GM12878 (cell line): ENCODE results near the gene WIPF2. TPM values are rescaled to one million over a fixed set of nuclear protein-coding genes. Genes with fewer than 3 reads are reported as not detected.

Experiments used
- BACH1 ChIP-seq: fragments of 450-650 bp; IDR thresholded peaks from 2 replicates; pipeline ENCODE4 v1.6.1; 2017; ENCODE audit warnings: mild to moderate bottlenecking, borderline replicate concordance
- CBX5 ChIP-seq: sonication (generic); IDR thresholded peaks from 2 replicates; pipeline ENCODE4 v1.6.1; 2016; ENCODE audit warnings: low read depth, moderate library complexity, mild to moderate bottlenecking, inconsistent platforms
- GATAD2B ChIP-seq: fragments of 450-650 bp; conservative IDR thresholded peaks from 2 replicates; pipeline ENCODE4 v1.6.1; 2017; ENCODE audit warnings: low read depth, mild to moderate bottlenecking, moderate library complexity
- MYB ChIP-seq: fragments of 150-350 bp; IDR thresholded peaks from 2 replicates; pipeline ENCODE4 v1.6.1; 2014; ENCODE audit warnings: mild to moderate bottlenecking, low read depth, low read length, borderline replicate concordance
- PAX5 ChIP-seq: IDR thresholded peaks from 2 replicates; pipeline ENCODE4 v1.6.1; 2011; ENCODE audit warnings: low read depth, low read length, borderline replicate concordance
- POLR2AphosphoS2 ChIP-seq: IDR thresholded peaks from 2 replicates; pipeline ENCODE4 v1.6.1; 2011; ENCODE audit warnings: low read depth, mild to moderate bottlenecking, low read length, improper control_type of control experiment, moderate library complexity
- POLR2AphosphoS5 ChIP-seq: IDR thresholded peaks from 2 replicates; pipeline ENCODE4 v1.6.1; 2011; ENCODE audit warnings: mild to moderate bottlenecking, low read length, inconsistent platforms
- SRF ChIP-seq, 2 experiments: IDR thresholded peaks; 2 replicates each; pipeline ENCODE4 v1.6.1; 2011; ENCODE audit warnings: low read depth in 2 of 2, low read length in 2 of 2, mild to moderate bottlenecking in 1 of 2, moderate library complexity in 1 of 2
- YY1 ChIP-seq: IDR thresholded peaks from 2 replicates; pipeline ENCODE4 v1.6.1; 2011; ENCODE audit warnings: low read depth, mild to moderate bottlenecking, low read length
- ZZZ3 ChIP-seq: IDR thresholded peaks from 2 replicates; pipeline ENCODE4 v1.6.1; 2011; ENCODE audit warnings: low read depth; ENCODE audit not compliant: control insufficient read depth, insufficient read length
- polyA plus RNA-seq, 11 experiments: library from polyadenylated mRNA; depleted of rRNA in 4 of 11; unstranded in 6 of 11; stranded (reverse) in 5 of 11; fragments of >200 nt; fragmentation: Nextera tagmentation in 4 of 11; fragmentation: Illumina TruSeq in 1 of 11; extraction: Ambion mirVana in 4 of 11; extraction: Trizol in 1 of 11; gene quantifications; 1 replicate in 1 of 11; 2 replicates in 10 of 11; pipeline versions ENCODE4 v1.2.1 to v1.2.3, GENCODE V29; 2011 to 2016; ENCODE audit warnings: inconsistent platforms in 2 of 11, missing spikeins in 2 of 11, low read depth in 1 of 11
- total RNA-seq, 4 experiments: library from RNA; depleted of rRNA in 3 of 4; stranded (reverse); fragments of >200 nt in 3 of 4; fragmentation: Illumina TruSeq in 1 of 4; extraction: Trizol in 1 of 4; gene quantifications; 2 replicates each; pipeline versions ENCODE4 v1.2.1 to v1.2.3, GENCODE V29; 2013 to 2021
- TF ChIP-seq, protein P1 (sequence below): fragments of 450-650 bp; IDR thresholded peaks from 2 replicates; pipeline ENCODE4 v1.6.1; 2018; ENCODE audit warnings: borderline replicate concordance, mild to moderate bottlenecking; ENCODE audit not compliant: partially characterized antibody
- TF ChIP-seq, protein P2 (sequence below): IDR thresholded peaks from 2 replicates; pipeline ENCODE4 v1.6.1; 2012; ENCODE audit warnings: low read depth, low read length, improper control_type of control experiment
- TF ChIP-seq, protein P3 (sequence below): IDR thresholded peaks from 2 replicates; pipeline ENCODE4 v1.6.1; 2011; ENCODE audit warnings: low read depth, mild to moderate bottlenecking, low read length, moderate library complexity, borderline replicate concordance; ENCODE audit errors: extremely low read depth
- TF ChIP-seq, protein P4 (sequence below): fragments of 450-650 bp; IDR thresholded peaks from 2 replicates; pipeline ENCODE4 v1.6.1; 2017; ENCODE audit warnings: mild to moderate bottlenecking, low read depth, inconsistent platforms; ENCODE audit not compliant: poor library complexity, severe bottlenecking
- TF ChIP-seq, protein P5 (sequence below): fragments of 450-650 bp; IDR thresholded peaks from 2 replicates; pipeline ENCODE4 v1.6.1; 2014; ENCODE audit warnings: mild to moderate bottlenecking
- TF ChIP-seq, protein P6 (sequence below): fragments of 150-350 bp; IDR thresholded peaks from 2 replicates; pipeline ENCODE4 v1.6.1; 2016; ENCODE audit warnings: low read depth, low read length

Gene WIPF2
- total and polyA plus RNA-seq, 10 of the 15 experiments (the other 5 are each of a cell fraction or from before 2014, with no cell fraction given): 4.2 to 20.8 (median 7.1) TPM

DNA sequence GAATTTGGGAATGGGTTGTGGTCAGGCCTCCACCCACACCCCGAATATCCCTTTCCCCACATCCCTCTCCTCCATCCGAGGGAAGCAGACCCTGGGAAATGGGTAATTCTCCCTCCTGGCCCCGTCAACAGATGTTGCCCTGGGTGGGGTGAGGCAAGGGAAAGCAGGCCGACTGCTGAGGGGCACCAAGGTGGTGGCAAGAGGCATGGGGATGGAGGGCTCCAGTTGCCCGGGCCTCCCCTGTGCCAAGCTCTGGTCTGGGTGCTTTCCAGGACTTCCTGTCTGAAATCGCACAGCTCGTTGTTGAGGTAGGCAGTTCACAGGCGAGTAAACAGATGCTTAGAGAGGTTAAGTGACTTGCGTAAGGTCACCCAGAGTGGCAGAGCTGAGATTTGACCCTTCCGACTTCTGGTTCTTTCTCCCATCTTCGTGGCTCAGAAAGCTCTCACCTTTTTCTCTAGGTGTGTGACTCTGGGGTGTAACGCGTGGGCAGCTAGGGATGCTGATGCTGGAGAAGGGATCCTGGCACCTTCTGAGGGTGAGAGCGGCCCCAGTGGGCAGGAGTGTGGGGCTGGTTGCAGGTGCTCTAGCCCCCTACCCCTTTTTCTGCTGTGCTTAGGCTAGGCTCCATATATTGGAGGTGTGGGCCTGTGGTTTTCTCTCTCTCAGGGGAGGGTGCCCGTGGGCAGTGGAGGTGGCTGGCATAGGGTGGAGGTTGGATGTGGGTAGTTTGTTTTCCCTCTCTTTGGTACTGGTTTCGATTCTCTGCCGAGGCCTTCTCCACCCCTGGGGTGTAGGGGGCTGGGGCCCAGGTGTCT lies 107.1 kb downstream of the WIPF2 start (continued):
- TF ChIP-seq, protein P1, sequence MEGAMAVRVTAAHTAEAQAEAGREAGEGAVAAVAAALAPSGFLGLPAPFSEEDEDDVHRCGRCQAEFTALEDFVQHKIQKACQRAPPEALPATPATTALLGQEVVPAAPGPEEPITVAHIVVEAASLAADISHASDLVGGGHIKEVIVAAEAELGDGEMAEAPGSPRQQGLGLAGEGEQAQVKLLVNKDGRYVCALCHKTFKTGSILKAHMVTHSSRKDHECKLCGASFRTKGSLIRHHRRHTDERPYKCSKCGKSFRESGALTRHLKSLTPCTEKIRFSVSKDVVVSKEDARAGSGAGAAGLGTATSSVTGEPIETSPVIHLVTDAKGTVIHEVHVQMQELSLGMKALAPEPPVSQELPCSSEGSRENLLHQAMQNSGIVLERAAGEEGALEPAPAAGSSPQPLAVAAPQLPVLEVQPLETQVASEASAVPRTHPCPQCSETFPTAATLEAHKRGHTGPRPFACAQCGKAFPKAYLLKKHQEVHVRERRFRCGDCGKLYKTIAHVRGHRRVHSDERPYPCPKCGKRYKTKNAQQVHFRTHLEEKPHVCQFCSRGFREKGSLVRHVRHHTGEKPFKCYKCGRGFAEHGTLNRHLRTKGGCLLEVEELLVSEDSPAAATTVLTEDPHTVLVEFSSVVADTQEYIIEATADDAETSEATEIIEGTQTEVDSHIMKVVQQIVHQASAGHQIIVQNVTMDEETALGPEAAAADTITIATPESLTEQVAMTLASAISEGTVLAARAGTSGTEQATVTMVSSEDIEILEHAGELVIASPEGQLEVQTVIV: no peak
- TF ChIP-seq CBX5 (no peak), GATAD2B (0 out of 2 replicates have a peak, but pooled peaks have one; percentile 41), ZZZ3 (no peak), YY1 (no peak), POLR2AphosphoS2 (no peak), POLR2AphosphoS5 (peak; percentile 37; the same call in 1 of the 2 replicates), BACH1 (no peak), MYB (no peak), PAX5 (peak; percentile 45; the same call in 1 of the 2 replicates), SRF (IDR thresholded peaks at IDR 0.05; ENCODE audit: low read depth in 2 of 2, low read length in 2 of 2) (no peak)
- TF ChIP-seq, protein P2, sequence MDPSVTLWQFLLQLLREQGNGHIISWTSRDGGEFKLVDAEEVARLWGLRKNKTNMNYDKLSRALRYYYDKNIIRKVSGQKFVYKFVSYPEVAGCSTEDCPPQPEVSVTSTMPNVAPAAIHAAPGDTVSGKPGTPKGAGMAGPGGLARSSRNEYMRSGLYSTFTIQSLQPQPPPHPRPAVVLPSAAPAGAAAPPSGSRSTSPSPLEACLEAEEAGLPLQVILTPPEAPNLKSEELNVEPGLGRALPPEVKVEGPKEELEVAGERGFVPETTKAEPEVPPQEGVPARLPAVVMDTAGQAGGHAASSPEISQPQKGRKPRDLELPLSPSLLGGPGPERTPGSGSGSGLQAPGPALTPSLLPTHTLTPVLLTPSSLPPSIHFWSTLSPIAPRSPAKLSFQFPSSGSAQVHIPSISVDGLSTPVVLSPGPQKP: no peak
- TF ChIP-seq, protein P3, sequence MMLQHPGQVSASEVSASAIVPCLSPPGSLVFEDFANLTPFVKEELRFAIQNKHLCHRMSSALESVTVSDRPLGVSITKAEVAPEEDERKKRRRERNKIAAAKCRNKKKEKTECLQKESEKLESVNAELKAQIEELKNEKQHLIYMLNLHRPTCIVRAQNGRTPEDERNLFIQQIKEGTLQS: no peak
- TF ChIP-seq, protein P4, sequence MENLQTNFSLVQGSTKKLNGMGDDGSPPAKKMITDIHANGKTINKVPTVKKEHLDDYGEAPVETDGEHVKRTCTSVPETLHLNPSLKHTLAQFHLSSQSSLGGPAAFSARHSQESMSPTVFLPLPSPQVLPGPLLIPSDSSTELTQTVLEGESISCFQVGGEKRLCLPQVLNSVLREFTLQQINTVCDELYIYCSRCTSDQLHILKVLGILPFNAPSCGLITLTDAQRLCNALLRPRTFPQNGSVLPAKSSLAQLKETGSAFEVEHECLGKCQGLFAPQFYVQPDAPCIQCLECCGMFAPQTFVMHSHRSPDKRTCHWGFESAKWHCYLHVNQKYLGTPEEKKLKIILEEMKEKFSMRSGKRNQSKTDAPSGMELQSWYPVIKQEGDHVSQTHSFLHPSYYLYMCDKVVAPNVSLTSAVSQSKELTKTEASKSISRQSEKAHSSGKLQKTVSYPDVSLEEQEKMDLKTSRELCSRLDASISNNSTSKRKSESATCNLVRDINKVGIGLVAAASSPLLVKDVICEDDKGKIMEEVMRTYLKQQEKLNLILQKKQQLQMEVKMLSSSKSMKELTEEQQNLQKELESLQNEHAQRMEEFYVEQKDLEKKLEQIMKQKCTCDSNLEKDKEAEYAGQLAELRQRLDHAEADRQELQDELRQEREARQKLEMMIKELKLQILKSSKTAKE: peak; percentile 15
- TF ChIP-seq, protein P5, sequence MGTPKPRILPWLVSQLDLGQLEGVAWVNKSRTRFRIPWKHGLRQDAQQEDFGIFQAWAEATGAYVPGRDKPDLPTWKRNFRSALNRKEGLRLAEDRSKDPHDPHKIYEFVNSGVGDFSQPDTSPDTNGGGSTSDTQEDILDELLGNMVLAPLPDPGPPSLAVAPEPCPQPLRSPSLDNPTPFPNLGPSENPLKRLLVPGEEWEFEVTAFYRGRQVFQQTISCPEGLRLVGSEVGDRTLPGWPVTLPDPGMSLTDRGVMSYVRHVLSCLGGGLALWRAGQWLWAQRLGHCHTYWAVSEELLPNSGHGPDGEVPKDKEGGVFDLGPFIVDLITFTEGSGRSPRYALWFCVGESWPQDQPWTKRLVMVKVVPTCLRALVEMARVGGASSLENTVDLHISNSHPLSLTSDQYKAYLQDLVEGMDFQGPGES: no peak
- TF ChIP-seq, protein P6, sequence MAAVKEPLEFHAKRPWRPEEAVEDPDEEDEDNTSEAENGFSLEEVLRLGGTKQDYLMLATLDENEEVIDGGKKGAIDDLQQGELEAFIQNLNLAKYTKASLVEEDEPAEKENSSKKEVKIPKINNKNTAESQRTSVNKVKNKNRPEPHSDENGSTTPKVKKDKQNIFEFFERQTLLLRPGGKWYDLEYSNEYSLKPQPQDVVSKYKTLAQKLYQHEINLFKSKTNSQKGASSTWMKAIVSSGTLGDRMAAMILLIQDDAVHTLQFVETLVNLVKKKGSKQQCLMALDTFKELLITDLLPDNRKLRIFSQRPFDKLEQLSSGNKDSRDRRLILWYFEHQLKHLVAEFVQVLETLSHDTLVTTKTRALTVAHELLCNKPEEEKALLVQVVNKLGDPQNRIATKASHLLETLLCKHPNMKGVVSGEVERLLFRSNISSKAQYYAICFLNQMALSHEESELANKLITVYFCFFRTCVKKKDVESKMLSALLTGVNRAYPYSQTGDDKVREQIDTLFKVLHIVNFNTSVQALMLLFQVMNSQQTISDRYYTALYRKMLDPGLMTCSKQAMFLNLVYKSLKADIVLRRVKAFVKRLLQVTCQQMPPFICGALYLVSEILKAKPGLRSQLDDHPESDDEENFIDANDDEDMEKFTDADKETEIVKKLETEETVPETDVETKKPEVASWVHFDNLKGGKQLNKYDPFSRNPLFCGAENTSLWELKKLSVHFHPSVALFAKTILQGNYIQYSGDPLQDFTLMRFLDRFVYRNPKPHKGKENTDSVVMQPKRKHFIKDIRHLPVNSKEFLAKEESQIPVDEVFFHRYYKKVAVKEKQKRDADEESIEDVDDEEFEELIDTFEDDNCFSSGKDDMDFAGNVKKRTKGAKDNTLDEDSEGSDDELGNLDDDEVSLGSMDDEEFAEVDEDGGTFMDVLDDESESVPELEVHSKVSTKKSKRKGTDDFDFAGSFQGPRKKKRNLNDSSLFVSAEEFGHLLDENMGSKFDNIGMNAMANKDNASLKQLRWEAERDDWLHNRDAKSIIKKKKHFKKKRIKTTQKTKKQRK: no peak
